Measurements from ENCODE around the gene ZFR.

DNA sequence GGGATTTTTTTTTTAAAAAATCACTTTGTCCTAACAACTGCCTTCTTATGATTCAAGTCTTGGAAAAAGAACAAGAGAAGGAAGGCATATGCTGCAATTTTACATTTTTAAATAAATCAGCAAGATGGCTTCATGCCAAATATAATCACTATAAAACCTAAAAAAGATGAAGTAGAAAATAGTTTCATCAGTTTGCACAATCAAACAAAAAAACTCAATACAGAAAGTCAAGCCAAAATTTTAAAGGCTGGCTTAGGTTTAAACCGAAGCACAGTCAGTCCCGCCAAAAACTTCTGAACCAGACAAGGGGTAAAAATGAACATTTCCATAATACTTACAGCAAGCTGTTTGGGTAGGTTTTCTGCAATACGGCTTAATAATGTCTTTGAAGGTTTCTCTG is 57.3 kb downstream of the ZFR start:
- TF ChIP-seq POLR2A (IDR thresholded peaks at IDR 0.05; ENCODE audit: low read depth, low read length) (no peak), SPI1 (IDR thresholded peaks at IDR 0.05; ENCODE audit: low read depth, low read length) (no peak)

All from GM12891 (cell line).